Activated effector memory CD4-positive, alpha-beta T cell treated with Interleukin-2 at 50 U/mL for 16 hours (primary cell): ENCODE data around the gene GTPBP4.
A peak's percentile ranks its signal among the peaks of the same experiment; 100 is the strongest.

Experiments used
- DNase-seq: peaks from one replicate; pipeline ENCODE4 v3.0.0-alpha.2; 2020

Gene GTPBP4

GRCh38 chr10:987870-988666, at the start of gene GTPBP4:
Gene GTPBP4, plus strand, starts transcription at chr10:988434. Its CDS starts 46 bp downstream, at chr10:988480.
- peak; percentile 92 for DNase-seq

GRCh38 chr10:938941-939678, 49.1 kb upstream of the GTPBP4 start:
- DNase-seq: no peak

GRCh38 chr10:943334-944033, 44.8 kb upstream of the GTPBP4 start:
- no peak for DNase-seq

GRCh38 chr10:944034-944831, 44.0 kb upstream of the GTPBP4 start:
- peak; percentile 8 for DNase-seq

GRCh38 chr10:945778-946177, 42.5 kb upstream of the GTPBP4 start:
- no peak for DNase-seq

- DNase-seq: no peak
Measured at GRCh38 chr10:947051-947450, 41.2 kb upstream of the GTPBP4 start.

DNA sequence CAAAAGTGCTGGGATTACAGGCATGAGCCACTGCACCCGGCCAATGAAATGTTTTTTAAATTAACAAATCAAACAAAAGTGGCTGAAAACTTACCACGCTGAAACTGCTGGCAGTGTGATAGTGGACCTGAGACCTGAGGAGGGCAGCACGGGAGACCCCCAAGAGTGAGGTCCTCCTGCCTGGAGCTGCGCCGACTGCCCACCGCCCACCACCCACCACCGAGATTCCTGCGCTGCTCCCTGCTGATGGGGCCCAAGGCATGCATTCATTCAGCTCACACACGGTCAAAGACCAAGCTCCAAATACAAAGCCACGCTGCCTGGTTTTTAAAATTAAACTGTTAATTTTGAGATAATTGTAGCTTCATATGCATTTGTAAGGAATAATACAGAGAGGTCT, 40.4 kb upstream of the GTPBP4 start:
- DNase-seq: no peak

DNA sequence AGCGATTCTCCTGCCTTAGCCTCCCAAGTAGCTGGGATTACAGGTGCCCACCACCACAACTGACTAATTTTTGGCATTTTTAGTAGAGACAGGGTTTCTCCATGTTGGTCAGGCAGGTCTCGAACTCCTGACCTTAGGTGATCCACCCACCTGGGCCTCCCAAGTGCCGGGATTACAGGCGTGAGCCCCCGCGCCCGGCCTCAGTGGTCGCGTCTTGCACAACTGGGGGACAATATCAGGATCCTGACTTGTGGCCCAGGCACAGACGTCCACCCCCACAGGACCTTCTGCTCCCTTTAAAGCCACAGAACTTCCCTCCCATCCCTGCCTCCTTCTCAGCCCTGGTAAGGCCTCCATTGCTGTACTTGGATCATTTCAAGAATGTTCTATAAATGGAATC, 39.9 kb upstream of the GTPBP4 start:
- no peak for DNase-seq

DNA sequence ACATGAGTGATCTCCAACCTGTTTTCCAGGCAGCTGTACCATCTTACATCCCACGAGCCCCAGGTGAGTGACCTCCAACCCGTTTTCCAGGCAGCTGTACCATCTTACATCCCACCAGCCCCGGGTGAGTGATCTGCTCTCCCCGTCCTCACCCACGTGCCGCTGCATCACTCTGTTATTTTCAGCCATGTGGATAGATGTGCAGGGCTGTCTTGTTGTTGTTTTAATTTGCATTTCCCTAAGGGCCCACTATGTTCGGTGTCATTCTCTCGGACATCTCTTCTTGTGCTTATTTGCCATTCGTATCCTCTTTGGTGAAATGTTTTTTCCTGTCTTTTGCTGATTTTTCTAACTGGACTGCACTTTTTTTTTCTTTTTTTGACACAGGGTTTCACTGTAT, 38.8 kb upstream of the GTPBP4 start:
- no peak for DNase-seq

GRCh38 chr10:953836-954235, 34.4 kb upstream of the GTPBP4 start:
- no peak for DNase-seq

DNA sequence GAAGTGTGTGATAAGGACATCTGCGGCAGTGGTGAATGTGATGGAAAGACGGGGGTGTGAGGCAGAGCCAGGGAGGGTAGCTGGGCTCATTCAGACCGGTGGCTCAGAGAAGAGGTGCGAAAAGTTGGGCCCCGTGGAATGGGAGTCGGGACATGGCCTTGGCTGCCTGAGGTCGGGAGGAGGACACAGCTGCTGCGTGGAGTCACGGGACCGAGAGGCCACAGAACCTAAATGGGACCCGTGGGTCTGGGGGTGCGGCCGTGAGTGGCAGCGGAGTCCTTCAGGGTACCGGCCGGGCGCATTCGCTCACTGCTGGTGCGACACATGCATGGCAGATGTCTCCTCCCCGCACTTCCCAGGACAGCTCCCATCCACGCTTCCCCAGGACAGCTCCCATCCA, 33.8 kb upstream of the GTPBP4 start:
- DNase-seq: no peak

GRCh38 chr10:955127-955819, 33.0 kb upstream of the GTPBP4 start:
- no peak for DNase-seq

- no peak for DNase-seq
Measured at GRCh38 chr10:955820-956217, 32.4 kb upstream of the GTPBP4 start.

DNA sequence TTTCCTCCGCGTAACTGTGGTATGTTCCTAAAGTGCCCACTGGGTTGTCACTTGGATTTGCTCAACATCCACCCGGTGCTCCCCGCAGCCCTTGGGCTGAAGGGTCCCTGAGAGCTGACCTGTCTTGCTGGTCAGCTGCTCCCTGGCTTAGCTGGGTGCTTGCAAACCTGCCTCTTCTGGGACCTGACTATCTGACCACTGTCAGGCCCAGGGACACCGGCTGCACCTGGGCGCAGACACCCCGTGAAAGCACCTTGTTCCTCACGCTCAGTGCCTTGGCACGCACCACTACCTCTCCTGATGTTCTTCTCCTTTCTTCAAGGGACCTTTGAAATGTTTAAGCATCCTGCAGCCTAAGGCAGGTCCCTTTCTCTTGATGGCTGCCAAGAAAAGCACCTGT, 30.1 kb upstream of the GTPBP4 start:
- no peak for DNase-seq

GRCh38 chr10:958856-959255, 29.4 kb upstream of the GTPBP4 start:
- DNase-seq: no peak

GRCh38 chr10:962342-962741, 25.9 kb upstream of the GTPBP4 start:
- DNase-seq: no peak

- DNase-seq: no peak
Measured at GRCh38 chr10:963186-963585, 25.0 kb upstream of the GTPBP4 start.

DNA sequence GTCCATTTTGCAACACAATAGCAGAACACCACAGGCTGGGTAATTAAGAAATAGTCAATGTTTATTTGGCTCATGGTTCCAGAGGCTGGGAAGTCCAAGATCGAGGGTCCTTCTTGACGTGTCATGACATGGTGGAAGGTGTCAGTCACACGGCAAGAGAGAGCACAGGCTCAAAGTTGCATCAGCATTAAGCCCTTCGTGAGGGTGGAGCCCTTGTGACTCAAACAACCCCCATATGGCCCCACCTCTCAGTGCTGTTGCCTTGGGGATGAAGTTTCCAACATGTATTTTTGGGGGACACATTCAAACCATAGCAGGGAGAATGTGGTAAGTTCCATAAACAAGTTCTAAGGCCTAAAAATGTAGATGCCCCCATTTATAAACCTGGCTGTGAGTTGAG, 24.6 kb upstream of the GTPBP4 start:
- DNase-seq: no peak

DNA sequence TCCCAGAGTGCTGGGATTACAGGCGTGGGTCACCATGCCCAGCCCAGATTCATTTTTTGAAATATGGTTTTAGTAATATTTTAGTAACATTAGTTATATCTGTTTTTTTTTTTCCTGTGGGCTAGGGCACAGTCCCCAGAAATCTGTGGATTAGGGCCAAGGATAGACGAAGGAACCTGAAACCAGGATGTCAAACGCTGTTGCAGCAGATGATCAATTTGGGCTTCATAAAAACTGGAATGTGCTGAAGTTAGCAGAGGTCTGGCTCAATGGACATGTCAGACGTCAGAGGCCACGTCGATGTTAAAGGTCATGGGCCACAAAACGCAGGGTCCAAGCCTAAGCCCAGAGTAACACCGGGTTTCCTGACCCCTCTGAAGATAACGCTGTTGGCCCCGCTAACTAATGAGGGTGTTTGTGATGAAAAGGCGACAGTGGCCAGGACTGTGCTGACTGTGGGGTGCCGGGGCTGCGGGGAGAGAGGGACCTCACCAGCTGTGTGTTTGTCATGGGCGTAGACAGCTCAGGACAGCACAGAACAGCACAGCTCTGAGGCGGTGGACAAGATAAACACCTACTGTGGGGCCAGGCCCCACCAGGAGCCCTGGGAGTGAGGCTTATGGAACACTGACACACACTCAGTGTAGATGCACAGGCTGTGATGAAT, 23.8 kb upstream of the GTPBP4 start:
- no peak for DNase-seq

DNA sequence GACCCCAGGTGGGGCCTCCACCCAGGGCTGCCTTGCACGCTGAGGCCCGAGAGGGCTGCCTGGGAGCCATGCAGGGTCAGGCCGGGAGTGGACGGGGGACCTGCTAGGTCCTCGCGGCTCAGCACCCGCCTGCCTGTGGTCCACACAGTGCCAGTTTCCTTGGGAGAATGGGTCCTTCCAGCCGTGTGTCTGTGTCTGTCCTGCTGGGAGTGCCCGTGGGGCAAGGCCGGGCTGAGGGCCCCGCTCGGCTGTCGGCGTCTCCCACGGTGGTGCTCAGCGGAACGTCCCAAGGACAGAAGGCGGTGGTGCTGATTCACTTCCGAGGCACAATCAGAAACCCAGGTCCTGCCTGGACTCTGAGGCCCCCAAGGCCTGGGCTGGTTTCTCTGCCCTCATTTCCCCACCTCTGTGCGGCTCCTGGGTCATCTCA, 23.2 kb upstream of the GTPBP4 start:
- no peak for DNase-seq

DNA sequence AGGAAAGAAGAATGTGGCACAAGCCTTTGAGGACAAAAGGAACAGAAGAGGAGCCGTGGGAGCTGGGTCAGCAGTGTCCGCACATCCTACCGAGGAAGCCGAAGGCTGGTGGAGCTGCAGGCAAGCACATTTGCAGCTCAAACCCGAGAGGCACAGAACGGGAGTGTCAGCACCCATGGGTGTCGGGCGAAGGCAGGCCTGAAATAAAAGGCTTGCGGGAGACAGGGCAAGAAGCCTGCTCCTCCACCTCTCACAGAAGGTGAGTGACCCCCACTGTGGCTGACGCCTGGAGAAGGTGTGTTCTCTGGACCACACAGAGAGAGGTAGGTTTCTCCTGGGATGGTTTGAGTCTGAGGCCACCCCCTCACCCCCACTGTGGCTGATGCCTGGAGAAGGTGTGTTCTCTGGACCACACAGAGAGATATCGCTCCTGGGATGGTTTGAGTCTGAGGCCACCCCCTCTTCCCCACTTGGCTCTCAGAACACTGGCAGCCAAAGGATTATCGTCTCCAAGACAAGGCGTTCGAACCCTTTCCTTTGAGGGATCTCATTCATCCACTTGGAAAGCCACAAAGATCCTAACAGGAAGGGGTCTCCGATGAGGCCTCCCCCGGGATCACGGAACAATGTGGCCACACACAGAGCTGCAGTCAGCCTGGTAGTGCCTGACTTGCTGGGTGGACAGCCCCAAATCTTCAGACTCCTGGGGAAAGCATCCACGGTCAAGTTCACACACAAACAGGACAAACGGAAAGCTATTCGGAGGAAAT, 21.6 kb upstream of the GTPBP4 start:
- DNase-seq: no peak
